ENCODE results near the gene CELF2.

DNA sequence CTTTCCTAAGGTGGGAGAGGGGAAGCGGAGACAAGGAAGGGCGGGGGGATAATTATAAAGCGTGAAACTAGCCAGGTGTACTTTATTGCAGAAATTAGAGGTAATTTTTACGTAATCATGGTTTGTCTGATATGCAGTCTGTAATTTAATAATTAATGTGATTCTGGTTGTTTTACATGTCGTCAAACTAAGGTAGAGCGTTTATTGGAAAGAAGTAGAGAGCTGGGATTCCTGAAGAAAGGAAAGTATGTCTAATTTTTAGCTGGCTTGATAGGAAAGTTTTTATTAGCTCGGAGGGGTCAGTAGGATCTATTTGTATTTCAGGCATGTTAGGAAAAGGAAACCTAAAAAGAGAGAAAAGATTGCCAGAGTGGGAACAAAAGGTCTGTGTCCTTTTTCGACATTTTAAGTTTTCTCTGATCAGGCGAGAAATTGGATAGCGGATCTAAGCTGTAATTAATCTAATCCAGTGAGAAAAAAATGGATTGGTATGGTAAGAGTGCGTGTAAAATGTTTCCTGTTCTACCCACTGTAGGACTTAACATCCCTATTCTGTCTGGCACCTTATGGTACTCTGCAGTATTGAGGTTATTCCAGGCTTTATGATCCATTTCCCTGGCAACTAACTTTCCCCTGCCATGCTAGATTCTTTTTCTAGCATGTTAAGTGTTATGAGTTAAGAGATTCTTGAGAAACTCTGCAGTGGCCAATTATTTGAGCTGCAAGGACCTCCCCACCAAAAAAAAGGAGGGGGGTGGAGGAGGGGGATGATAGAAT, 1.4 kb downstream of the CELF2 start:
- TF ChIP-seq EZH2 (IDR thresholded peaks at IDR 0.05; ENCODE audit: borderline replicate concordance, insufficient read depth, low read length, poor library complexity, severe bottlenecking): no peak
- TF ChIP-seq, protein P1, sequence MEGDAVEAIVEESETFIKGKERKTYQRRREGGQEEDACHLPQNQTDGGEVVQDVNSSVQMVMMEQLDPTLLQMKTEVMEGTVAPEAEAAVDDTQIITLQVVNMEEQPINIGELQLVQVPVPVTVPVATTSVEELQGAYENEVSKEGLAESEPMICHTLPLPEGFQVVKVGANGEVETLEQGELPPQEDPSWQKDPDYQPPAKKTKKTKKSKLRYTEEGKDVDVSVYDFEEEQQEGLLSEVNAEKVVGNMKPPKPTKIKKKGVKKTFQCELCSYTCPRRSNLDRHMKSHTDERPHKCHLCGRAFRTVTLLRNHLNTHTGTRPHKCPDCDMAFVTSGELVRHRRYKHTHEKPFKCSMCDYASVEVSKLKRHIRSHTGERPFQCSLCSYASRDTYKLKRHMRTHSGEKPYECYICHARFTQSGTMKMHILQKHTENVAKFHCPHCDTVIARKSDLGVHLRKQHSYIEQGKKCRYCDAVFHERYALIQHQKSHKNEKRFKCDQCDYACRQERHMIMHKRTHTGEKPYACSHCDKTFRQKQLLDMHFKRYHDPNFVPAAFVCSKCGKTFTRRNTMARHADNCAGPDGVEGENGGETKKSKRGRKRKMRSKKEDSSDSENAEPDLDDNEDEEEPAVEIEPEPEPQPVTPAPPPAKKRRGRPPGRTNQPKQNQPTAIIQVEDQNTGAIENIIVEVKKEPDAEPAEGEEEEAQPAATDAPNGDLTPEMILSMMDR (IDR thresholded peaks at IDR 0.05; ENCODE audit: poor library complexity, severe bottlenecking): no peak
